Stimulated activated CD8-positive, alpha-beta memory T cell treated with anti-CD3 and anti-CD28 coated beads, Interleukin-4, amount 100 ng/mL, for 1 hour (primary cell): Measurements from ENCODE around the gene ATF6.

Source experiments
- DNase-seq, 2 donors: peaks; one replicate each; pipeline ENCODE4 v3.0.0-alpha.2; 2020; ENCODE audit warnings: low read depth in 2 of 2, low spot score in 1 of 2

Gene ATF6

GRCh38 chr1:161993576-161993975 is 227.5 kb downstream of the ATF6 start:
- DNase-seq = no peak

- no peak for DNase-seq
These were observed 228.1 kb downstream of the ATF6 start for GRCh38 chr1:161994175-161994668.

DNA sequence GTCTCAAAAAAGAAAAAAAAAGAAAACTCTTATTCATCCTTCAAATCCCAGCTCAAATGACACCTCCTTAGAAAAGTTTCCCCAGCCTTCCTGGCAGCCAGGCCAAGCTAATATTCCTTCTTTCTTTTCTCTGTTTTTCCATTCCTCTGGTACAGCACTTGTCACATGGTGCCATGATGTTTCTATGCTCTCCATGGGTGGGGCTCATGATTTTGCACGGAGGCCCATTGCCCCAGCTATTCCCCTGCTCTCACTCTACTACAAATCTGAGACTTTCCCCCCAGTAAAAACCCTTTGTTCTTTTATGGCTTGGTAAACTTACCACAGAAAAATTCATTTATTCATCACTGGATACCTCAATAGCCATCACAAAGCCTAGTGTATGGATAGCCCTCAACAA is 231.0 kb downstream of the ATF6 start:
- DNase-seq = no peak

DNA sequence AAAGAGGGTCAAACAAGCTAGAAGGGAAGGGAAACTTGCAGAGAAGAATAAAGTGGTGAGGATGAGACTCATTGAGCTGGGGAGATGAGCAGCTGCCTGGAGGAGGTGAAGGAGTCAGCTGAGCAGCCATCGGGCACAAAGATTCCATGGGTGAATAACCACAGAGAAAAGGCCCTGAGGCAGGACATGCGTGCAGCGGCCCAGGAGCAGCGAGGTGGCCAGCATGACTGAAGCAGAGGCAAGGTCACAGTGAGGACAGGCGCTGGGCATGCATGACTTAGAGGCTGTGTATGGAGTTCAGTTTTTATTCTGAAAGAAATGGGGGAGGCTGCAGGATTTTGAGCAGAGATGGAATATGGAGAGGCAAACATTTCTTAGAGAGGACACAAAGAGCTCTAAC is 232.7 kb downstream of the ATF6 start:
- no peak for DNase-seq

DNA sequence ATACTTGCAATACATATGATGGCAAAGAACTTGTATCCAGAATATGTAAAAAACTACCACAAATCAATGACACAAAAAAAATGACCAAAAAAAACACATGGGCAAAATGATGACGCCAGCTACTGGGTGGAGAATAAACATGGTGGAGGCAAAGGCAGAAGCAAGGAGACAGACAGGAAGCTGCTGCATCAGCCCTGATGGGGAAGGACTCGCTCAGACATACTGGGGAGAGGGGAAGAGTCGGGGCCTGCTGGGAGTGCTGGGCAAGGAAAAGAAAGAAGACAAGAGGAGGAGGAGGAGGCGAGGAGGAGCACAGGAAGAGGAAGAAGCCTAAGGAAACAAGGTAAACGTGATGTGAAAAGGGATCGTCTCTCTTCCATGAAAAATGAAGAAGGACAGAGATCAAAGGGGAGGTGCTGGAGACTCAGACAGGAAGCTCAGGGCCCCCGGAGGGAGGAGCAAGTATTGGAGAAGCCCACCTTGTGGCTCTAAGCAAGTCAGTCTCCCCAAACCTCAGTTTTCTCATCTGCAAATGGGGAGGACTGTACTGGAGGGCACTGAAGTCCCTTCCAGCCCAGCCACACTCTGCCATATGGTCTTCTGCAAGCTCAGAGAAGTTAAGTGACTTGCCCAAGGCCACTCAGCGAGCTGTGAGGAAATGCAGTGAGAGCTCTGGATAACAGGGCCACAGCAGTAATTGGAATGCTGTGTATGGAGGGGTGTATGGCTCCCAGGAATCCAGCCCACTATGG is 233.4 kb downstream of the ATF6 start:
- no peak for DNase-seq

DNA sequence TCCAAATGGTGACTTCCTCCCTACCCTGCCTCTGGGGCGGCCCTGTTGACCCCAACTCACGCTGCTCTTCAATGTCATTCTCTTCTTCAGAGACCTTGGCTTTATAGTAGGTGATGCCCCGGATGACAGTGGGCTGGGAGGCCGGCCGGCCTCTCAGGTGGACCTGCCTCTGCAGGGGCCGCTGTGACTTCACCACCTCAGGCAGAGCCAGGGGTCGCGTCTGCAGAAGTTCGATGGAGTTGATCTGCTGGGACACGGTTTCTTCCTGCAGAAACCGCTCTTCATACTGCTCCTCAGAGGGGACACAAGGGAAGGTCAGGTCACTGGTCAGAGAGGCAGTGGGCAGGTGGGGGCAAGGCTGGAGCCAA is 233.9 kb downstream of the ATF6 start:
- DNase-seq = no peak

DNA sequence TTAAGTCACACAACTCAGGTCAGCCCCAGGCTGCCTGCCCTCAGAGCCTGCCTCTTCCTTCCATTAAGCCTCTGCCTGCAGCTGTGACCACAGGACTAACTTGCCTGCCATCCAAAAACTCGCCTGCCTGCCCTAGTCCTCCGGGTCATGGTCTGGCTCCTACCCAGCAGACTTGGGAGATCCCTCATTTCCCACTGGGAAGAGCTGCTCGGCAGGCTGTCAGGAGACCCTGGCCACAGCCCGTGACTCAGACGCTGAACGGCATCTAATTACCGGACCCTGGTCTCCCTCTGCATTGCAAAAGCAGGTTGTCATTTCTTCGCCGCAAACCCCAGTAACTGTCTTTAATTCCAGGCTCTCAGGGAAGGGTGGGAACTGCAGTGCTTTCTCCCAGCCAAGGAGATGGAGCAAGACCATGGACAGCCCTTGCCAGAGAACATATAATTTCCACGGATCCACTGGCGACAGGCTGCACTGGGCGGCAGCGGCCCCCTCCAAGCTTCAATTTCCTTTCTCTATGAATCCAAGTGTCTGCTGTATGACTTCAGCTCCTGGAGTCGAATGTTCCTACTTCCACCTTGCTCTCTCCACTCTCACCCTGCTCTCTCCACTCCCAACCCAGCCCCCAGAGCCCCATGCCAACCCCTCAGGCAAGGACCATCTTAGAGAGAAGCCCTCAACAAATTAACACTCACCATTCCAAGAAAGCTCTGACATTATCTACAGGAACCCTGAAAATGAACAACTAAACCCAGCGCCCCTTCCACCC is 237.1 kb downstream of the ATF6 start:
- DNase-seq = no peak

DNA sequence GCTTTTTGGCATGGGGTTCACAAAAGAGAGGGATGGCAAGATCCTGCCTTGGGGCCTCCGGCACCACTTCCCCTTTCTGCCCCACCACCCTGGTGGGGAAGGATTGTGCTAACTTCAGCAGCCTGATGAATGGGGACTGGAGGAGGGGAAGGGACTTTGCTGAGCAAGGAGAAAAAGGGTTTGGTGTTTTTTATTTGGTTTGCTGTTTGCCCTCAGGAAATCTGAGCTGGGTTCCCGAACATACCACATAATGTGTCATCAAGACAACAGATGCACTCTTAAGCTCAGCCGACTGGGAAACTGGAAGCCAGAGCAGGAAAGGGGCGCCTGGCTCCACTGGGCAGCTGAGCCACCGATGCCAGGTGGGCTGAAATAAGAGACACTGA is 237.7 kb downstream of the ATF6 start:
- DNase-seq = no peak

DNA sequence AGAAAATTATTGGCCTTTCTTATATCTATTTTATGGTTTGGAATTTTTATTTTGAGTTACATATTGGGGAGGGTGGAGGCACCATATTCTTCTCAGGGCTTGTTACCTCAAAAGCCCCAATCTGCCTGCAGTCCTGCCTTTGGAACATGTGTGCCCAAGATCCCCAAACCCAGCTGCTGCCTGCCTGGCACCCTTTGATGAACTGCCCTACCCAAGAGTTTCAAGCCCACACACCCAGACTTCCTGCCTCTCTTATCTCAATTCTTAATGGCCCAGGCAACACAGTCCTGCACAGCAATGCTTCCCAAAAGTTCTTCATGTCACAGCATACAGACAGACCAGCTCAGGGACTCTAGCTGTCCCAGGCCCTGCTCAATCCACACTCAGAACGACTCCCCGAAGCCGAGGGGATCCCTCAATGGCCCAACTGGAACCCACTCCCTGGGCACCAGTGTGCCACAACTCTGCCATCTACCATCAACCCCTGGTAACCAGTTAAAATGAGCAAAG is 238.4 kb downstream of the ATF6 start:
- no peak for DNase-seq

DNA sequence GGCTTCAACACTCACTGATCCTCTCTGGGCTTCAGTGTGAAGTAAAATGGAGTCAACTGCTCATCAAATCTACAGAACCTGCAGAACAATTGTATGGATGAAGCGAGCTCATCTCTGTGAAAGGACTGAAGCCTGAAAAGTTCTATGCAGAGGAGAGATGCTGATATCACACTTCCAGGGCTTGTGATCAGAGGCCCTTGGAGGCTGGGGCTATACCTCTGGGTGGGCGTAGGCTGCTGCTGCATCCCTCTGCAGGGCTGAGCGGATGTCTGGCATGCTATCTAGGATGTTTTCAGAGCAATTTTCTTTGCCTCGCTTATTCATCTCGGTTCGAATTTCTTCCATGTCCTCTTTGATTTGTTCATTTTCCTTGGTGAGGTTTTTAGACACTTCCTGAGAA is 240.0 kb downstream of the ATF6 start:
- no peak for DNase-seq

GRCh38 chr1:162007466-162007865 is 241.3 kb downstream of the ATF6 start:
- DNase-seq = no peak

DNA sequence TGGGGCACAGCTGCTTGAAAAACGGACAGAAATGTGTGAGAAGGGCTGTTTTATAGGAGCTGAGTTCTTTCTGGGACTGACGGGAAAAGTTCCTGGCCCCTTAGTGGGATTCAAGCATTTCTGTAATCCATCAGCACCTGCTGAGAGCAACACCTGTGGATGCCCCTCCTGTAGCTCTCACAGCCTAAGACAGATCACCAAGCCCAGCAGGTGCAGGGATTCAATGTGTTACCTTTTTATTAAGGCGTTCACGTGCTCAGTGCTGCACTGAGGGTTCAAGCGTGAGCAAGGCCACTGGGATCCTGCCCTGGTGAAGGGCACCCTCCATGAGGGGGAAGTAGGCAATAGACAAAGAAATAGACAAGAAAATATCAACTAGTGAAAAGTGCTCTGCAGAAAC is 242.7 kb downstream of the ATF6 start:
- DNase-seq = no peak

DNA sequence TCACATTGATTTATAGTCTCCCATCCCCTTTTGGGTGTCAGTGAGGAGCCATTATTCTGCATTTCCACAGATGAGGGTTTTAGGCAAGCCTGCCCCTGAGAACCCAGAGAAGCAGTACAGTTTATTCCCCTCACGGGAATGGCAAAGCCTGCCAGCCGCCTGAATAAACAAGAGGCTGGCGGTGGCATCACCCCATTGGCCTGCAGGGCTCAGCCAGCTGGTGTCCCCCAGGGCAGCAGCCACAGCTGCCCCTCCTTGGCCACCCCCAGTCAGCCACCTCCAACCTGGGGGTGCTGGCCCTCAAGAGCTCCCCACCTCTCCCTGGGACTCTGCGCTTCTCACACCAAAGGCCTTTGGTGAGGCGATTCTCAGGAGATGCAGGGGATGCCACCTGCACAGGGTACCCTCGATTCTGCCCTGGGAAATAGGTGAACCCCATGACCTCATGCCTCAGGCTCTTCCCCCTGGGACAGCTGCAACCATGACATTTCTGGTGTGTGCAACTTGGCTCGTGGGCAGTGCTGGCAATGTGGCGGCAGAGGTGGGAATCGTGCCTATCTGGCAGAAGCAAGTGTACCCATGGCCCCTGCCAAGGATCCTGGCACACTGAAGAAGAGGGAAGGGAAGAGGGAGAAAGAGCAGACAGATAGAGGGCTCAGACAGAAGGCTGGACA is 243.5 kb downstream of the ATF6 start:
- DNase-seq = no peak

- no peak for DNase-seq
These were observed 244.0 kb downstream of the ATF6 start for GRCh38 chr1:162010175-162010506.

GRCh38 chr1:162011337-162012012 is 245.4 kb downstream of the ATF6 start:
- no peak for DNase-seq

DNA sequence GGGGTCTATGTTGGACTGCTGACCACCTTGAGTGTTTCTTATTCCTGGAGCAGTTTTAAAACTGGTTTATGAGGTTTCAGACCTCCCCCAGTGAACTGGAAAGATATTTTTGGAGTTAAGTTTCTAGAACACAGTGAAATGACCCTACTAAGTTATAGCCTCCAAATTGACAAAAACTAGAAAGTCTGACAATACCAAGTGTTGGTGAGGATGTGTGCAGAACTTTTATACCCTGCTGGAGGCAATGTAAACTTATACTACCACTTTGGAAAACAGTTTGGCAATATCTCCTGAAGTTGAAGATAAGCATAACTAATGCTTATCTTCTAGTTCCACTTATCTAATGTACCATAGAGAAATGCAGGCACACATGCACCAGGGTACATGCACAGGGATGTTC is 247.2 kb downstream of the ATF6 start:
- no peak for DNase-seq
